Activated naive CD4-positive, alpha-beta T cell treated with anti-CD3 and anti-CD28 coated beads, Interleukin-2, amount 50 U/mL, for 24 hours (primary cell): ENCODE measurements around the gene ARSB.

Experiments
- H3K27ac Mint-ChIP-seq: one replicate; pipeline ENCODE4 v1.8.0; 2021; ENCODE audit warnings: mild to moderate bottlenecking, mixed read lengths
- H3K27me3 Mint-ChIP-seq: one replicate; pipeline ENCODE4 v1.8.0; 2021; ENCODE audit warnings: mixed read lengths
- H3K36me3 Mint-ChIP-seq: one replicate; pipeline ENCODE4 v1.8.0; 2021; ENCODE audit warnings: mixed read lengths
- H3K4me1 Mint-ChIP-seq: one replicate; pipeline ENCODE4 v1.8.0; 2021; ENCODE audit warnings: mixed read lengths
- H3K4me3 Mint-ChIP-seq: one replicate; pipeline ENCODE4 v1.8.0; 2021; ENCODE audit warnings: mild to moderate bottlenecking, mixed read lengths
- H3K9me3 Mint-ChIP-seq: one replicate; pipeline ENCODE4 v1.8.0; 2021; ENCODE audit warnings: mixed read lengths

The ARSB gene

DNA sequence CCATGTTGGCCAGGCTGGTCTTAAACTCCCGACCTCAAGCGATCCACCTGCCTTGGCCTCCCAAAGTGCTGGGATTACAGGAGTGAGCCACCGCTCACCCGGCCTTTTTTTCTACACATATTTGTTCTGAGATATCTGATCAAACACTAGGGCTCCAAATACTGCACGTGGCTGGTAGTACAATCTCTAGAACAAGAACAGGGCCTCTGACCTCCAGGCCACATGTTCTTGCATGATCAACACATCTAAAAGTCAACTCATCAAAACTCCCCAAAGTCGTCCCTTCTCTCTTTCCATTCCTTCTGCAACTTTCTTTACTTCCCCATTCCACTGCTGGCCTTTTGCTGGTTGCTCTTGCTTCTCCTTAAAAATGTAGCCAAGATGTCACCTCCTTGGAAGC lies 223.3 kb downstream of the ARSB start:
- no peaks in the 10 kb centered on the region for H3K9me3 Mint-ChIP-seq
- H3K4me1 Mint-ChIP-seq, result no peaks in the 10 kb centered on the region
- H3K27me3 Mint-ChIP-seq, result peaks cover 3% of the 10 kb centered on the region
- no peak overlapping the region for H3K27ac Mint-ChIP-seq
- H3K36me3 Mint-ChIP-seq, result peaks cover 1% of the 10 kb centered on the region
- H3K4me3 Mint-ChIP-seq, result no peak overlapping the region

DNA sequence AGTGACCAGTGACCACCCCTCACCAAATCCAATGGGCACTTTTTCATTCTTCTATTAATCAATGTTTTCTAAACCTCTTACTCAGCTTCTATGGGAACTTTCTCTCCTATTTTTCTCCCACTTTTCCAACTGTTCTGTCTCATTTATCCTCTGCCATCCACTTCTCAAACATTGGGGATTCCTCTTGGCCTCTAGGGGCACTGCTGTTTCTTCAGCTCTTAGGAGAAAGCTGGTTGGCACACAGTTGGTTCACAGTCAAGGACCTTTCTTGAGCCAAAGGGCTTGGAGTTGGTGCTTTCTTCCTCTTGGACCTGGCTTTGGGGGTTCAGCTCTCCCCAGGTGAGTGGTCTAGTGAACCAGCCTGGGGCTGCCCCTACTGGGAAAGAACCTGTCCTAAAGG lies 224.3 kb downstream of the ARSB start:
- H3K27ac Mint-ChIP-seq, result no peak overlapping the region
- peaks cover under 1% of the 10 kb centered on the region for H3K36me3 Mint-ChIP-seq
- H3K9me3 Mint-ChIP-seq, result no peaks in the 10 kb centered on the region
- H3K4me3 Mint-ChIP-seq, result no peak overlapping the region
- H3K27me3 Mint-ChIP-seq, result peaks cover 1% of the 10 kb centered on the region
- no peaks in the 10 kb centered on the region for H3K4me1 Mint-ChIP-seq

DNA sequence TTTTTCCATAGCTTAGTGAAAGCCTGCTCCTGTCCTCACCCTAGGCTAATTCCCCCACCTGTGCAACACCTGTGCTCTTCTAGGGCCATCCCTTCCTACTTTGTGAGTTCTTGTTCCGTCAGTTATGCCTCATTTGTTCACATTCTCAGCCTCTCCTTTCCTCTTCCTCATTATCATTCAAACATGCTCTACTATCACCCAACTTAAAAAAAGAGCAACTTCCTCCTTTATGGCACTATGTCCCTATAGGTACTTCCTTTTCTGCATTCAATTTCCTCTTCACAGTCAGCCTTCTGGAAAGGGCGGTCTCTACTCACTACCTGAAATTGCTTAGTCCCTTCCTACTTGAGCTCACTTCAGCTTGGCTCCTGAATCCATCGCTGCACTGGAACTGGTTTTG lies 224.7 kb downstream of the ARSB start:
- no peak overlapping the region for H3K4me3 Mint-ChIP-seq
- H3K27ac Mint-ChIP-seq, result no peak overlapping the region
- no peaks in the 10 kb centered on the region for H3K9me3 Mint-ChIP-seq
- H3K36me3 Mint-ChIP-seq, result no peaks in the 10 kb centered on the region
- no peaks in the 10 kb centered on the region for H3K27me3 Mint-ChIP-seq
- no peaks in the 10 kb centered on the region for H3K4me1 Mint-ChIP-seq

GRCh38 chr5:78758169-78758839 lies 226.8 kb downstream of the ARSB start:
- no peak overlapping the region for H3K4me3 Mint-ChIP-seq
- no peaks in the 10 kb centered on the region for H3K27me3 Mint-ChIP-seq
- no peak overlapping the region for H3K27ac Mint-ChIP-seq
- no peaks in the 10 kb centered on the region for H3K4me1 Mint-ChIP-seq
- H3K36me3 Mint-ChIP-seq, result no peaks in the 10 kb centered on the region
- H3K9me3 Mint-ChIP-seq, result no peaks in the 10 kb centered on the region

- Mint-ChIP-seq H3K4me3 (no peak overlapping the region), H3K4me1 (no peaks in the 10 kb centered on the region), H3K27ac (no peak overlapping the region), H3K9me3 (no peaks in the 10 kb centered on the region), H3K36me3 (no peaks in the 10 kb centered on the region), H3K27me3 (no peaks in the 10 kb centered on the region)
Measured at GRCh38 chr5:78757269-78758053, 227.6 kb downstream of the ARSB start.

GRCh38 chr5:78756858-78757257 lies 228.3 kb downstream of the ARSB start:
- no peak overlapping the region for H3K4me3 Mint-ChIP-seq
- H3K36me3 Mint-ChIP-seq, result no peaks in the 10 kb centered on the region
- no peaks in the 10 kb centered on the region for H3K9me3 Mint-ChIP-seq
- no peak overlapping the region for H3K27ac Mint-ChIP-seq
- H3K4me1 Mint-ChIP-seq, result no peaks in the 10 kb centered on the region
- no peaks in the 10 kb centered on the region for H3K27me3 Mint-ChIP-seq

DNA sequence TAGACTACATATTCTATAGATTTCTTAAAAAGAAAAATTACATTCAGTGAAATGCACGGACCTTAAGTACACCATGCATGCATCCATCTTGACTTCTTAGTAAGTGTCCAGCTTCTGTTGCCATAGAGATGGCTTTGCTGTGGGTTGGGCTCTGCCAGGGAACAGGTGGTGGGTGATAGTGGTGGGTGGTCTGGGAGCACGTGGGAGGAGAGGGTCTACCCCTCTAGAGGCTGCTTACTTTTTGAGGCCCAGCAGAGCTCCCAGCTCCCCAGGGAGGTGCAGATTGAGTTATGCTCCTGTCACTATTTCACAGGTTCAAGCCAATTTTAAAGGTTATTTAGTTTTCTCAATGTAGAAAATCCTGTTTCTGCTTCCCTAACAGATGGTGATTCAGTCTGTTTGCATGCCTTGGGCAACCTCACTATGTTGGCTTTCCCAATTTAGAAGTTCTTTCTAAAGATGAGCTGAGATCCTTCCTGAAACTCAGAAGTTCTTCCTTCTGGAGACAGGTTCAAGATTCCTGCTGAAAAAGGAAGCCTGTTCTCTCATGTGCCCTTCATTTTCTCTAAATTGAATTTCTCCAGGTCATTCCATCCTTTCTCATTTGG lies 229.2 kb downstream of the ARSB start:
- no peak overlapping the region for H3K4me3 Mint-ChIP-seq
- no peaks in the 10 kb centered on the region for H3K27me3 Mint-ChIP-seq
- H3K36me3 Mint-ChIP-seq, result no peaks in the 10 kb centered on the region
- no peaks in the 10 kb centered on the region for H3K9me3 Mint-ChIP-seq
- no peak overlapping the region for H3K27ac Mint-ChIP-seq
- H3K4me1 Mint-ChIP-seq, result no peaks in the 10 kb centered on the region

DNA sequence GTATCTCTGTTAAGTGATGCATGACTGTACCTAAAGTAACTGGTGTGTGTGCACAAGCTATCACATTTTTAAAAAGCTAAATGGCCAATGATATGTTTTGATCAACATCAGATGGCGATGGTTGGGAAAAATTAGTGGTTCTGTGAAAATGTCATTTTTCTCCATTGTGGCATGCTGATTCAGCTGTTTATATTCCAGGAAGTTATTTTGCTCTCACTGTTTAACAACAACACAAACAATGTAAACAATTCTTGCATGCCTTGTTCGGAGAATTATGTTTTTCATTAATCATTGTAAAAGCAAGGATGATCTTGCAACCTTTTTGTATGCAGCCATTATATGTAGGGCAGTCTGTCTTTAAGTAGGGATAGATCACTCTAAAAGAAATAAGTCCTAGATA lies 230.5 kb downstream of the ARSB start:
- Mint-ChIP-seq H3K27me3 (no peaks in the 10 kb centered on the region), H3K27ac (no peak overlapping the region), H3K4me1 (no peaks in the 10 kb centered on the region), H3K36me3 (no peaks in the 10 kb centered on the region), H3K9me3 (no peaks in the 10 kb centered on the region), H3K4me3 (no peak overlapping the region)

DNA sequence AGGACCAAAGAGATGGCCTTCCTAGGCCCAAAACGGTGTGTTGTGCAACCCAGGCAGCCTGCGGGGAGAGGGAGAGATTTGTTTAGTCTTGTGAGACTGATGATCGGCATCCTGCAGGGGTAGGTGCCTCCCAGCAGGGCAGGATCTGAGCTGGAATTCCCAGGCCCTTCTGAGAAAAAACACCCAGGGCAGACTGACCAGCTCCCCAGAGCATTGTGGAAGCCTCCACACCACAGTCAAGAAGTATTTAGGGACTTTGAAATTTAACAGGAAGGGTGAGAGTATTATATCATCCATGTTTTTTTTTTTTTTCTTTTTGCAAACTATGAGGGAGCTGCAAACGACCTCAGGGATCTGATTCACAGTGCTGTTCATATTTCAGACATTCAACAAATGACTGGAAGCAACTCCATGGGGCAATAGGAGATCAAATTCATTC lies 232.0 kb downstream of the ARSB start:
- Mint-ChIP-seq H3K36me3 (no peaks in the 10 kb centered on the region), H3K27ac (no peak overlapping the region), H3K4me1 (no peaks in the 10 kb centered on the region), H3K27me3 (no peaks in the 10 kb centered on the region), H3K9me3 (no peaks in the 10 kb centered on the region), H3K4me3 (no peak overlapping the region)

DNA sequence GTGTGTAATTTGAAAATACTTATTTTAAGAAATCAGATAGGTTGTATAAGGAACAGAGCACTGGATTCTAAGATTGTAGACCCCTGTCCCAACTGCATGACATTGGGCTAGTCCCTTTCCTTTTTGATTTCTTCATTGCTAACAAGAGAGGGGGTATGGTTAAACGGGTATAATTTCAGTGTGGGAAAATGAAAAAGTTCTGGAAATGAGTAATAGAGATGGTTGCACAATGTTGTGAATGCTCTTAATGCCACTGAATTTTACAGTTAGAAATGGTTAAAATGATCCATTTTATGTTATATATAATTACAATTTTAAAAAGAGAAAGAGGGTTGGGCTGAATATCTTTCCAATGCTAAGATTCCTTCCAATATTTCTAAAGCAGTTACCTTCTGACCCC lies 233.2 kb downstream of the ARSB start:
- H3K9me3 Mint-ChIP-seq, result no peaks in the 10 kb centered on the region
- H3K27ac Mint-ChIP-seq, result no peak overlapping the region
- no peaks in the 10 kb centered on the region for H3K36me3 Mint-ChIP-seq
- H3K4me1 Mint-ChIP-seq, result no peaks in the 10 kb centered on the region
- no peak overlapping the region for H3K4me3 Mint-ChIP-seq
- H3K27me3 Mint-ChIP-seq, result no peaks in the 10 kb centered on the region

GRCh38 chr5:78750281-78750680 lies 234.8 kb downstream of the ARSB start:
- H3K27ac Mint-ChIP-seq, result no peak overlapping the region
- H3K27me3 Mint-ChIP-seq, result peaks cover 1% of the 10 kb centered on the region
- no peak overlapping the region for H3K4me3 Mint-ChIP-seq
- H3K36me3 Mint-ChIP-seq, result no peaks in the 10 kb centered on the region
- H3K4me1 Mint-ChIP-seq, result no peaks in the 10 kb centered on the region
- no peaks in the 10 kb centered on the region for H3K9me3 Mint-ChIP-seq

- no peaks in the 10 kb centered on the region for H3K4me1 Mint-ChIP-seq
- no peak overlapping the region for H3K27ac Mint-ChIP-seq
- peaks cover 2% of the 10 kb centered on the region for H3K27me3 Mint-ChIP-seq
- H3K36me3 Mint-ChIP-seq, result no peaks in the 10 kb centered on the region
- H3K4me3 Mint-ChIP-seq, result no peak overlapping the region
- no peaks in the 10 kb centered on the region for H3K9me3 Mint-ChIP-seq
Measured at GRCh38 chr5:78747705-78748359, 237.3 kb downstream of the ARSB start.

GRCh38 chr5:78747055-78747454 lies 238.1 kb downstream of the ARSB start:
- Mint-ChIP-seq H3K27me3 (peaks cover 2% of the 10 kb centered on the region), H3K27ac (no peak overlapping the region), H3K4me1 (no peaks in the 10 kb centered on the region), H3K36me3 (no peaks in the 10 kb centered on the region), H3K9me3 (no peaks in the 10 kb centered on the region), H3K4me3 (no peak overlapping the region)

DNA sequence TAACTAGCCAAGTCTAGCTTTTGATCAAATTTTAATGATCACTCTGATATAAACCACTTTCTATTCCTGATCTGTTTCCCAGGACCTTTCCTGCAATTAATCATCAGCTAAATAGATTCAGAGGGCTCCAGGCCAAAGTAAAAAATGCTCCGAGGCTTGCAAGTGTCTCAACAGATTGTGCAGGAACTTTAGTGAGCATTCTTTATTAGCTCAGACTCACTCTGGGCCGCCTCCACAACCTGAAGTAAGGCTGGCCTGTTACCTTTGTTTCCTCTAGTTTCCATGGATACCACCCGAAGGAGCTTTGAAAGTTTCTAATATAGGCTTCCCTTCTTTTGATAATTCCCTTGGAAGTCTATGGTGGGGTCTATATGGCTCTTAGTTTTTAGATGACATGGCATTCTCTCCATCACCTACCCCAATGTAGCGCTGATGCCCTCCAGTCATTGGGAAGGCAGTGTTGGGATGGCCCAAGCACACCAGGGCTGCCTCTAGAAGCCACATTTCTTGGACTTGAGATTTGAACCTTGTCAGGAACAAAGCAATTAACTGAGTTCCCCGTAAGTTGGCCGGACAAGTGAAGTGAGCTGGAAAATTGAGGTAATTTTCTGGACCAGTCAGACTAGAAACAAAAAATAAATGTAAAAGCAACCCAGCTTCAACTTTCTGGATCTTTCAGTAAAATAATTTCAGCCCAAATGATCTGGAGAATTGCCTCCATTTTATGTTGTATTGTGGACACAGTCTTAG lies 238.9 kb downstream of the ARSB start:
- no peaks in the 10 kb centered on the region for H3K4me1 Mint-ChIP-seq
- no peak overlapping the region for H3K4me3 Mint-ChIP-seq
- H3K9me3 Mint-ChIP-seq, result no peaks in the 10 kb centered on the region
- H3K27ac Mint-ChIP-seq, result no peak overlapping the region
- no peaks in the 10 kb centered on the region for H3K36me3 Mint-ChIP-seq
- peaks cover 5% of the 10 kb centered on the region for H3K27me3 Mint-ChIP-seq

- no peaks in the 10 kb centered on the region for H3K4me1 Mint-ChIP-seq
- H3K27me3 Mint-ChIP-seq, result peaks cover 5% of the 10 kb centered on the region
- no peaks in the 10 kb centered on the region for H3K9me3 Mint-ChIP-seq
- H3K36me3 Mint-ChIP-seq, result no peaks in the 10 kb centered on the region
- H3K27ac Mint-ChIP-seq, result no peak overlapping the region
- no peak overlapping the region for H3K4me3 Mint-ChIP-seq
Measured at GRCh38 chr5:78744951-78745534, 240.1 kb downstream of the ARSB start.
